Gastroesophageal sphincter (tissue), 4 donors: ENCODE data around the gene DPH3. TPM values are rescaled to one million over a fixed set of nuclear protein-coding genes. Genes with fewer than 3 reads are reported as not detected.

ENCODE experiments used
- ATAC-seq: fragments of 150-250 bp; one replicate; pipeline ENCODE4 v1.9.1; 2016; ENCODE audit warnings: mild to moderate bottlenecking, moderate library complexity
- H3K27ac ChIP-seq, 4 donors: fragments of 200-600 bp; sonication (generic) in 3 of 4; 1 replicate in 3 of 4; 2 replicates in 1 of 4; pipeline ENCODE4 v1.5.1; 2016 to 2019
- H3K27me3 ChIP-seq: fragments of 200-600 bp; sonication (generic); one replicate; pipeline ENCODE4 v1.5.1; 2019
- H3K36me3 ChIP-seq, 2 donors: fragments of 200-600 bp; sonication (generic); one replicate each; pipeline ENCODE4 v1.5.1; 2019; ENCODE audit warnings: control low read depth in 1 of 2
- H3K4me1 ChIP-seq, 3 donors: fragments of 200-600 bp; sonication (generic); 1 replicate in 2 of 3; 2 replicates in 1 of 3; pipeline ENCODE4 v1.5.1; 2016 to 2019; ENCODE audit warnings: control low read depth in 2 of 3
- H3K4me3 ChIP-seq, 2 donors: fragments of 200-600 bp; sonication (generic); one replicate each; pipeline ENCODE4 v1.5.1; 2019; ENCODE audit warnings: mild to moderate bottlenecking in 1 of 2, moderate library complexity in 1 of 2
- H3K9me3 ChIP-seq, 3 donors: fragments of 200-600 bp; sonication (generic); one replicate each; pipeline ENCODE4 v1.5.1; 2017 to 2019; ENCODE audit warnings: control low read depth in 2 of 3
- CTCF ChIP-seq, 4 experiments: fragments of 200-600 bp in 2 of 4; fragments of 450-650 bp in 2 of 4; sonication (generic) in 1 of 4; IDR thresholded peaks; one replicate each; pipeline ENCODE4 v1.5.1; 2017 to 2019; ENCODE audit warnings: antibody characterized with exemption in 4 of 4, mild to moderate bottlenecking in 2 of 4, moderate library complexity in 2 of 4
- EP300 ChIP-seq: sonication (generic); formaldehyde crosslinking; IDR thresholded peaks from one replicate; pipeline ENCODE4 v1.6.1; 2017; ENCODE audit warnings: antibody characterized with exemption, mild to moderate bottlenecking
- POLR2A ChIP-seq, 2 donors: fragments of 450-650 bp; IDR thresholded peaks; one replicate each; pipeline ENCODE4 v1.6.1; 2017; ENCODE audit warnings: antibody characterized with exemption in 2 of 2, mild to moderate bottlenecking in 2 of 2, moderate library complexity in 1 of 2
- POLR2AphosphoS5 ChIP-seq: sonication (generic); formaldehyde crosslinking; IDR thresholded peaks from one replicate; pipeline ENCODE4 v1.6.1; 2017; ENCODE audit warnings: antibody characterized with exemption
- WGBS, 2 donors: methylation state at CpG; one replicate each; pipeline ENCODE4 v1.1.5; 2018; ENCODE audit warnings: low coverage in 1 of 2; 5-methylcytosine and 5-hydroxymethylcytosine counted together
- total RNA-seq, 4 donors: library from RNA; depleted of rRNA; stranded (reverse); fragments of >200 nt; gene quantifications; one replicate each; pipeline ENCODE4 v1.1.0, GENCODE V29; 2016

DPH3 gene
- total RNA-seq, 4 donors from 2014 or later, result 31.4 to 40.0 (median 36.8) TPM

- Histone ChIP-seq H3K4me1 (peaks cover 4 to 63% (median 11%) of the 10 kb centered on the region in 3 donors), H3K9me3 (no peaks in the 10 kb centered on the region), H3K36me3 (peaks cover 0 to 29% of the 10 kb centered on the region in 2 donors), H3K27me3 (no peaks in the 10 kb centered on the region), H3K27ac (peak overlapping the region in 3 of 4 donors; percentile 9 to 97 (median 92)), H3K4me3 (no peak overlapping the region)
- WGBS, 2 donors, result 75 to 86% methylated on average over 3 of the region's 3 CpGs
- no peak for ATAC-seq
- TF ChIP-seq CTCF (IDR thresholded peaks at IDR 0.05) (no peak), POLR2AphosphoS5 (no peak), EP300 (no peak), POLR2A (IDR thresholded peaks at IDR 0.05) (no peak)
Measured at GRCh38 chr3:16266714-16267113, 2.0 kb upstream of the DPH3 start.

DNA sequence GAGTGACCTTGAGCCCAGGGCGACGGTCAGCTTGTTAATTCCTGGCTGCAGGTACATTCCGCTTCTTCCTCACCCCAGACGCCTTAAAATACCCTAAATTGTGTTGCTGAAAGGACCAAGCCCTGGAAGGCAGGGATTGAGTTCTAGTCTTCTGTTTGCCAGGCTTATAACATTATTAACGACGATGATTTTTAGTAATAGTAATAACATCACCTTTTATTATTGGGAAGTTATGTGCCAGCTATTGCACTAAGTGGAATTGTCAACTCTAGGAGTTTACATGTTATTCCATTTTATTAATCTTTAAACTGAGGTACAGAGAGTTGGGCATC lies 678 bp upstream of the DPH3 start:
- no peak for ATAC-seq
- peak overlapping the region; percentile 91 to 97 (median 93) for H3K27ac ChIP-seq
- peak overlapping the region; percentile 70 to 94 for H3K4me3 ChIP-seq
- no peaks in the 10 kb centered on the region for H3K27me3 ChIP-seq
- TF ChIP-seq EP300 (no peak), POLR2AphosphoS5 (no peak), POLR2A (IDR thresholded peaks at IDR 0.05) (no peak), CTCF (IDR thresholded peaks at IDR 0.05) (no peak)
- H3K36me3 ChIP-seq, result peaks cover 0 to 29% of the 10 kb centered on the region in 2 donors
- 0% methylated on average over 4 of the region's 6 CpGs; no CpG with 5 or more reads in 1 of the 2 donors for WGBS, 2 donors
- H3K9me3 ChIP-seq, result no peaks in the 10 kb centered on the region
- H3K4me1 ChIP-seq, result peaks cover 4 to 68% (median 11%) of the 10 kb centered on the region in 3 donors

DNA sequence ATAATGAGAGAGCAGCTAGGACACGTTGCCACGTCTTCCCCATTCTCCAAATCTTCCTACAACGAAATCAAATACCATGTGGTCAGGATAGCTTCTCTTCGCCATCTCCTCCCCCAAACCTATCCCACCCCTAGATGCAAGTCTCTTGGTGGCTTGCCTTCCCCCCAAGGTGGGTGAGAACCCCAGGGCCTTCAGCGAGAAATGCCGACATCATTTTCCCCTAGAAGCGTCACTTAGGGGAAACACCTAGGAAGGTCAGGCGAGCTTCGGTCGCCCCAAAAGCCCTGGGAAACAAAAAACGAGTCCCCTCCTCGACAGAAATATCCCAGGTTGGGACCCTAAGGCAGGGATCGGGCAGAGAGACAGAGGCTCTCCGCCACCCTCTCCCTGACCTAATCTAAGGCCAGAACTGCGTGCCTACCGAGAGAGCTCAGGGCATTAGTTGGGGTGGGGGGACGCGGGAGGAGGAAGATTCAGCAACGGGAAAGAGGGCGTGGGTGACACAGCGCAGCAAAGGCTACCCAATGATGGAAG lies 502 bp downstream of the DPH3 start:
- H3K27ac ChIP-seq, result peak overlapping the region; percentile 83 to 97 (median 92)
- 0% methylated on average over 3 to 4 of the region's 21 CpGs for WGBS, 2 donors
- H3K9me3 ChIP-seq, result no peaks in the 10 kb centered on the region
- H3K4me3 ChIP-seq, result peak overlapping the region; percentile 70 to 94
- peaks cover 0 to 31% of the 10 kb centered on the region in 2 donors for H3K36me3 ChIP-seq
- H3K27me3 ChIP-seq, result no peaks in the 10 kb centered on the region
- ATAC-seq, result no peak
- peaks cover 4 to 68% (median 11%) of the 10 kb centered on the region in 3 donors for H3K4me1 ChIP-seq
- TF ChIP-seq CTCF (IDR thresholded peaks at IDR 0.05) (no peak), POLR2AphosphoS5 (no peak), EP300 (no peak), POLR2A (IDR thresholded peaks at IDR 0.05) (no peak)

GRCh38 chr3:16262174-16262573 lies 2.6 kb downstream of the DPH3 start:
- no peaks in the 10 kb centered on the region for H3K9me3 ChIP-seq
- ATAC-seq, result no peak
- H3K36me3 ChIP-seq, result peaks cover 0 to 47% of the 10 kb centered on the region in 2 donors
- H3K27ac ChIP-seq, result no peak overlapping the region
- peaks cover 0 to 49% (median 11%) of the 10 kb centered on the region in 3 donors for H3K4me1 ChIP-seq
- no peaks in the 10 kb centered on the region for H3K27me3 ChIP-seq
- H3K4me3 ChIP-seq, result no peak overlapping the region
- 63 to 67% methylated on average over 4 of the region's 4 CpGs for WGBS, 2 donors
- no peak for TF ChIP-seq POLR2AphosphoS5

DNA sequence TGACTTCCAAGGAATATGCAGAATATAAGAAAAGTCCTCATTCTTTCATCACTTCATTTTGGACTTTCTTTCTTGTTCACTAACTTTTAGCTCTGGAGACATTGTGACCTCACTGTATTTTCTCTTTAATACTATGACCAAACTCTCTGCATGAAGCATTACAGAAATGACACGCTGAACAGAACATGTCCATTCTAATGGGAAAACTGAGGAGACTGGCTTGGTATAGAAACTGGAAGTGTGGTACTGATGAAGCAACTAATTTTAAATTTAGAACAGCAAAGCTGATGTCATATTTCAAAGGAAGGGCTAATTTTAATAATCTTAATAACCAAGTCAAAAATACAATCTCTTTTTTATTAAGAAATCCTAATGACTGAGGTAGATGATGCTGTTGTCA lies 4.7 kb downstream of the DPH3 start:
- no peak overlapping the region for H3K4me3 ChIP-seq
- peaks cover 0 to 31% (median 4%) of the 10 kb centered on the region in 3 donors for H3K4me1 ChIP-seq
- TF ChIP-seq EP300 (no peak), POLR2AphosphoS5 (no peak), CTCF (IDR thresholded peaks at IDR 0.05) (no peak), POLR2A (IDR thresholded peaks at IDR 0.05) (no peak)
- ATAC-seq, result no peak
- H3K27ac ChIP-seq, result no peak overlapping the region
- H3K9me3 ChIP-seq, result no peaks in the 10 kb centered on the region
- no peaks in the 10 kb centered on the region for H3K27me3 ChIP-seq
- peaks cover 0 to 57% of the 10 kb centered on the region in 2 donors for H3K36me3 ChIP-seq
- WGBS, 2 donors, result 83 to 92% methylated on average over 1 of the region's 1 CpG
